ENCODE results near the gene DECR2.

GRCh38 chr16:383326-384051 is 18.2 kb upstream of the DECR2 start:
- TF ChIP-seq CTCF (IDR thresholded peaks at IDR 0.05) (no peak), POLR2A (IDR thresholded peaks at IDR 0.05) (no peak)

Data from adrenal gland (tissue), 5 donors.